Hepatocyte (in vitro differentiated cells): Measurements from ENCODE around the gene INTS13.

Experiments
- CTCF ChIP-seq: fragments of 200-600 bp; sonication (generic); IDR thresholded peaks from 2 replicates; pipeline ENCODE4 v1.5.1; 2016; ENCODE audit warnings: antibody characterized with exemption, mild to moderate bottlenecking; ENCODE audit not compliant: poor library complexity
- EZH2 ChIP-seq: fragments of 200-600 bp; sonication (generic); IDR thresholded peaks from 2 replicates; pipeline ENCODE4 v1.6.1; 2016; ENCODE audit warnings: antibody characterized with exemption, mild to moderate bottlenecking, borderline replicate concordance

GRCh38 chr12:26906024-26906423, 31.8 kb downstream of the INTS13 start:
- TF ChIP-seq EZH2 = no peak
- no peak for TF ChIP-seq CTCF
